ENCODE data around the gene SIAE.

SIAE gene

GRCh38 chr11:124717421-124717785, 43.9 kb upstream of the SIAE start:
- Histone ChIP-seq H3K9me3 (no peaks in the 10 kb centered on the region), H3K4me1 (peaks cover 0 to 23% (median 11%) of the 10 kb centered on the region in 4 donors), H3K4me3 (peak overlapping the region; percentile 47 to 62), H3K27me3 (no peaks in the 10 kb centered on the region), H3K27ac (peak overlapping the region; percentile 74 to 81), H3K36me3 (no peaks in the 10 kb centered on the region)
- intact Hi-C loops (cut with DNase I; ENCODE audit: low total_unique reads), result no loop called here
- DNase-seq, result no peak
- TF ChIP-seq, protein P1, sequence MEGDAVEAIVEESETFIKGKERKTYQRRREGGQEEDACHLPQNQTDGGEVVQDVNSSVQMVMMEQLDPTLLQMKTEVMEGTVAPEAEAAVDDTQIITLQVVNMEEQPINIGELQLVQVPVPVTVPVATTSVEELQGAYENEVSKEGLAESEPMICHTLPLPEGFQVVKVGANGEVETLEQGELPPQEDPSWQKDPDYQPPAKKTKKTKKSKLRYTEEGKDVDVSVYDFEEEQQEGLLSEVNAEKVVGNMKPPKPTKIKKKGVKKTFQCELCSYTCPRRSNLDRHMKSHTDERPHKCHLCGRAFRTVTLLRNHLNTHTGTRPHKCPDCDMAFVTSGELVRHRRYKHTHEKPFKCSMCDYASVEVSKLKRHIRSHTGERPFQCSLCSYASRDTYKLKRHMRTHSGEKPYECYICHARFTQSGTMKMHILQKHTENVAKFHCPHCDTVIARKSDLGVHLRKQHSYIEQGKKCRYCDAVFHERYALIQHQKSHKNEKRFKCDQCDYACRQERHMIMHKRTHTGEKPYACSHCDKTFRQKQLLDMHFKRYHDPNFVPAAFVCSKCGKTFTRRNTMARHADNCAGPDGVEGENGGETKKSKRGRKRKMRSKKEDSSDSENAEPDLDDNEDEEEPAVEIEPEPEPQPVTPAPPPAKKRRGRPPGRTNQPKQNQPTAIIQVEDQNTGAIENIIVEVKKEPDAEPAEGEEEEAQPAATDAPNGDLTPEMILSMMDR (IDR thresholded peaks at IDR 0.05), result no peak

DNA sequence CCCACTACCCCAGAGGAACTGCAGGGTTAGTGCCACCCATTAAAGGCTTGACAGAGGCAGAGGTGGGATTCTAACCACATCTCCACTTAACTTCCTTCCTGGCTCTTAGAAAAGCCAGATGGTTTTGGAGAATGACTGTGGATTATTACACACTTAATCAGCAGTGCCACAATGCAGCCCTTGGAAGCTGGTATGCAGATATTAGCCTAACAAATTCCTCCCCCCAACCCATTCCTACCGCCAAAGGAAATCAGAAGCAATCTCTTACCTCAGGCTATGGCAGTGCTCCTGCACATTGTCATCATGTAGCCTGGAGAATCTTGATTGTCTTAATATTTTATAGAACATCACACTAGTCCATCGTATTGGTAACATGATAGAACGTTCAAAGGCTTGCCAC, 43.1 kb upstream of the SIAE start:
- TF ChIP-seq, protein P1 (IDR thresholded peaks at IDR 0.05), result no peak
- Histone ChIP-seq H3K4me3 (no peak overlapping the region), H3K9me3 (no peaks in the 10 kb centered on the region), H3K4me1 (peaks cover 0 to 17% (median 11%) of the 10 kb centered on the region in 4 donors), H3K27me3 (no peaks in the 10 kb centered on the region), H3K27ac (peak overlapping the region; percentile 74 to 81), H3K36me3 (no peaks in the 10 kb centered on the region)
- no peak for DNase-seq
- intact Hi-C loops (cut with DNase I; ENCODE audit: low total_unique reads), result no loop called here

- TF ChIP-seq, protein P1 (IDR thresholded peaks at IDR 0.05), result no peak
- intact Hi-C loops (cut with DNase I; ENCODE audit: low total_unique reads), result no loop called here
- no peaks in the 10 kb centered on the region for H3K27me3 ChIP-seq
These were observed 38.9 kb upstream of the SIAE start for GRCh38 chr11:124712392-124712791.

DNA sequence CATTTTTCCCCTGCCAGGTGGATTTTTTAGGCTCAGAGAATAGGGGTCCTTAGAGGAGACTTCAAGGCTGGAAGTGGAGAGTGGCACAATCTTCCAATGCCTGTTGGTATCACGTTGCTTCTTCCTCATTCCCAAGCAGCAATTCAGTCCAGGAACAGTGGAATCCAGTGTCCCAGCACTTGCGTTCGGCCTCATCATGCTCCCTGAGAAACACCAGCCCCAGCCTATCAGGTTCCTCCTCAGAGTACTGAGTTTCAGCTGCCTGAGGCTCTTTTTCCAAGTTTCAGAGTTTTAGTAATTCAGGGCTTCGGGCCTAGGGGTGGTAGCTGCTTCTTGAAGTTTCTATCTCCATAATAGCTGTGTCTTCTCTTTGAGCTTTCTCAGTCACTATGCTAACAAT, 34.3 kb upstream of the SIAE start:
- Histone ChIP-seq H3K27ac (no peak overlapping the region), H3K27me3 (no peaks in the 10 kb centered on the region), H3K4me1 (no peaks in the 10 kb centered on the region), H3K36me3 (peaks cover 0 to 8% (median 0%) of the 10 kb centered on the region in 3 donors), H3K4me3 (no peak overlapping the region), H3K9me3 (peaks cover 0 to 4% (median 0%) of the 10 kb centered on the region in 3 donors)
- TF ChIP-seq, protein P1 (IDR thresholded peaks at IDR 0.05), result no peak
- no peak for DNase-seq
- intact Hi-C loops (cut with DNase I; ENCODE audit: low total_unique reads), result no loop called here

More at GRCh38 chr11:124712392-124712791, 38.9 kb upstream of the SIAE start:
- Histone ChIP-seq H3K4me1 (peaks cover 0 to 5% (median 0%) of the 10 kb centered on the region in 4 donors), H3K4me3 (no peak overlapping the region), H3K36me3 (peaks cover 0 to 7% (median 0%) of the 10 kb centered on the region in 3 donors), H3K27ac (no peak overlapping the region), H3K9me3 (peaks cover 0 to 4% (median 0%) of the 10 kb centered on the region in 3 donors)
- DNase-seq, result no peak

DNA sequence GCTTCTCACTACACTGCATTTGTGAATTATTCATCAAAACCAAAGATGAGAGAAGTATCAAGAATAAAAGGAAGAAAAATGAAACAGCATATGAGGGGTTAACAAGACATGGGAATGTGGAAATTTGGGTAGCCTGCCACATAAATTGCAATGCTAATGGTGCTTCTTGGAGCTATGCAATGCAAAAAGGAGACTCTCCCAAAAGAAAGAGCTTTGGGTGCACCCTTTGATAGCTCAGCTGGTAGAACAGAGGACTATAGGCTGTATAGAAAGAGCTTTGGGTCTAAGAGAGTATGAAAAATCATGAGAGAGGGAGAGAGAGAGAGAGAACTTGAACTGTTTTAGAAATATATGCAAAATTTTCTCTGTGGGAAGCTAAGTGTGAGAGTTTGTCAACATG, 26.5 kb upstream of the SIAE start:
- intact Hi-C loops (cut with DNase I; ENCODE audit: low total_unique reads), result no loop called here
- no peaks in the 10 kb centered on the region for H3K27me3 ChIP-seq
- TF ChIP-seq, protein P1 (IDR thresholded peaks at IDR 0.05), result no peak
- H3K4me1 ChIP-seq, result no peaks in the 10 kb centered on the region
- DNase-seq, result no peak
- H3K4me3 ChIP-seq, result no peak overlapping the region
- peaks cover 0 to 5% (median 0%) of the 10 kb centered on the region in 3 donors for H3K9me3 ChIP-seq
- H3K27ac ChIP-seq, result no peak overlapping the region
- peaks cover 0 to 5% (median 0%) of the 10 kb centered on the region in 3 donors for H3K36me3 ChIP-seq

GRCh38 chr11:124699547-124699946, 26.0 kb upstream of the SIAE start:
- Histone ChIP-seq H3K4me3 (no peak overlapping the region), H3K36me3 (peaks cover 0 to 5% (median 0%) of the 10 kb centered on the region in 3 donors), H3K27me3 (no peaks in the 10 kb centered on the region), H3K9me3 (peaks cover 0 to 5% (median 0%) of the 10 kb centered on the region in 3 donors), H3K4me1 (no peaks in the 10 kb centered on the region), H3K27ac (no peak overlapping the region)
- TF ChIP-seq, protein P1 (IDR thresholded peaks at IDR 0.05), result no peak
- DNase-seq, result no peak
- intact Hi-C loops (cut with DNase I; ENCODE audit: low total_unique reads), result no loop called here
